Measurements from ENCODE around the gene EID2.
A peak's percentile ranks its signal among the peaks of the same experiment; 100 is the strongest.

EID2 gene

DNA sequence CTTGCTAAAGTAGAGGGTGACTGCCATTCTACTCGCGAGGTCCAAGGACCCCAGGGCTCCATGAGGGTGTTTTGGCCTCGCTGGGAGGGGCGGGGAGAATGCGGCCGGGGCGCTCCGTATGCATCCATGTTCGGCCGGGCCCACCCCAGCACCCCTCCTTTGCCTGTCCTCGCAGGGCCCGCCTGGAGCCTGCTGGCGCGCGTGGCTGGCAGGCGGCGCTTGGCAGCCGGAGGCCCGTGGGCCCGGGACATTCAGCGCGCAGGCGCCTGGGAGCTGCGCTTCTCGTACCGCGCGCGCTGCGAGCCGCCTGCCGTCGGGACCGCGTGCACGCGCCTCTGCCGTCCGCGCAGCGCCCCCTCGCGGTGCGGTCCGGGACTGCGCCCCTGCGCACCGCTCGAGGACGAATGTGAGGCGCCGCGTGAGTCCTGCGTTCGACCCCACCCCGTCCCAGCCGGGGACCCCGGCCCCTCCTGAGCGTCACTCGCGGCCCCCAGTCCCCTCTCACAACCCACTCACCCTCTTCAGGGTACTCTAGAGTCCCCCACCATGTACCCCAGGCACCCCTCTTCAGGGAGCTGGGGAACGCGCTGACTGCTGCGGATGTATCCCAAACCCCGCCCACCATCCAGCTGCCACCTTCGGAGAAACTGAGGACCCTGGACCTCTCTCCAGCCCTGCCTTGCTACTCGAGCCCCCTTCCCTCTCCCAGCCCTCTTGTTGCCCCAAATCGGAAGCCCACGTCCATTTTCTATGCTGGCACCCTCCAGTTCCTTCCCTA lies 37.1 kb downstream of the EID2 start:
- peaks cover 65% of the 10 kb centered on the region for H3K27me3 Mint-ChIP-seq
- peak overlapping the region; percentile 56 for H3K27ac Mint-ChIP-seq

DNA sequence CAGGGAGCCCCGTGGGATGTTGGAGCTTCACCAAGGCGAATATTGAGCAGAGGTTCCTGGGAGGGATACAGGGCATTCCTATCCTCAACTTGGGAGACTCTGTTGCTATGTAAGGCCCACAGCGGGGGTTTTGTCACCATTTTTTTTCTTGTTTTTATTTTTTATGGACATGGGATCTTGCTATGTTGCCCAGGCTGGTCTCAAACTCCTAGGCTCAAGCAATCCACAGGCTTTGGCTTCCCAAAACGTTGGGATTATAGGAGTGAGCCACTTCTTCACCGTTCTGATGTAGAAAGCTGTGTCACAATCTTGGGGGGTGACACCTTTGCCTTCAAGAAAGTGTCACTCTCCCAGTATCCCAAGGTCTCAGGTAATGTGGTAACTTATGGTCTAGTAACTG lies 38.6 kb downstream of the EID2 start:
- no peak for DNase-seq
- H3K27ac Mint-ChIP-seq = no peak overlapping the region
- H3K4me3 Mint-ChIP-seq = no peak overlapping the region
- H3K4me1 Mint-ChIP-seq = peaks cover 22% of the 10 kb centered on the region
- H3K36me3 Mint-ChIP-seq (ENCODE audit: low read depth) = peaks cover under 1% of the 10 kb centered on the region
- peaks cover 59% of the 10 kb centered on the region for H3K27me3 Mint-ChIP-seq
- no peak for ATAC-seq
- no peaks in the 10 kb centered on the region for H3K9me3 Mint-ChIP-seq

More for the DNA sequence above, 37.1 kb downstream of the EID2 start:
- Mint-ChIP-seq H3K4me1 (peaks cover 32% of the 10 kb centered on the region), H3K9me3 (no peaks in the 10 kb centered on the region), H3K4me3 (peak overlapping the region; percentile 9), H3K36me3 (ENCODE audit: low read depth) (peaks cover 2% of the 10 kb centered on the region)
- peak; percentile 82 for DNase-seq
- peak; percentile 34 for ATAC-seq

DNA sequence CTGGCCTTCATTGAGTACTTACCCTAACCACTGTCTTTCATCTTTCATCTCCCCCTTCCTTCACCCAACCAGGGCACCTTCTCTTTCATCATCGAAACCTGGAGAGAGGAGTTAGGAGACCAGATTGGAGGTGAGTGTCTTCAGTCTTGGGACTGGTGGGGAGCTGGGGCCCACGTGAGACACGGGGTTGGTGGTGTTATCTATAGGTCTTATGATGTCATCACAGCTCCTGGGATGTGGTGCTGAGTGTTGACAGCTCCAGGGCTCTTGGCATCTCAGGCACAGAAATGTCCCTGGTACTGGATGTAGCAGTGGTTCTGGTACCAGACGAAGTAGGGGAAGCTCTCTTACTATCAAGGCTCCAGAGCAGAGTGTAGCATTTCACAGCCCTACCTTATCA lies 39.4 kb downstream of the EID2 start:
- Mint-ChIP-seq H3K27ac (no peak overlapping the region), H3K9me3 (no peaks in the 10 kb centered on the region), H3K27me3 (peaks cover 59% of the 10 kb centered on the region), H3K4me1 (peaks cover 20% of the 10 kb centered on the region), H3K4me3 (no peak overlapping the region), H3K36me3 (ENCODE audit: low read depth) (no peaks in the 10 kb centered on the region)
- ATAC-seq (no peak), DNase-seq (no peak)

- H3K27ac Mint-ChIP-seq = no peak overlapping the region
- H3K4me1 Mint-ChIP-seq = peaks cover 19% of the 10 kb centered on the region
- no peak for ATAC-seq
- peak overlapping the region; percentile 63 for H3K4me3 Mint-ChIP-seq
- no peaks in the 10 kb centered on the region for H3K9me3 Mint-ChIP-seq
- peaks cover 57% of the 10 kb centered on the region for H3K27me3 Mint-ChIP-seq
- H3K36me3 Mint-ChIP-seq (ENCODE audit: low read depth) = no peaks in the 10 kb centered on the region
- no peak for DNase-seq
Observed at GRCh38 chr19:39499932-39500331, 40.0 kb downstream of the EID2 start.

DNA sequence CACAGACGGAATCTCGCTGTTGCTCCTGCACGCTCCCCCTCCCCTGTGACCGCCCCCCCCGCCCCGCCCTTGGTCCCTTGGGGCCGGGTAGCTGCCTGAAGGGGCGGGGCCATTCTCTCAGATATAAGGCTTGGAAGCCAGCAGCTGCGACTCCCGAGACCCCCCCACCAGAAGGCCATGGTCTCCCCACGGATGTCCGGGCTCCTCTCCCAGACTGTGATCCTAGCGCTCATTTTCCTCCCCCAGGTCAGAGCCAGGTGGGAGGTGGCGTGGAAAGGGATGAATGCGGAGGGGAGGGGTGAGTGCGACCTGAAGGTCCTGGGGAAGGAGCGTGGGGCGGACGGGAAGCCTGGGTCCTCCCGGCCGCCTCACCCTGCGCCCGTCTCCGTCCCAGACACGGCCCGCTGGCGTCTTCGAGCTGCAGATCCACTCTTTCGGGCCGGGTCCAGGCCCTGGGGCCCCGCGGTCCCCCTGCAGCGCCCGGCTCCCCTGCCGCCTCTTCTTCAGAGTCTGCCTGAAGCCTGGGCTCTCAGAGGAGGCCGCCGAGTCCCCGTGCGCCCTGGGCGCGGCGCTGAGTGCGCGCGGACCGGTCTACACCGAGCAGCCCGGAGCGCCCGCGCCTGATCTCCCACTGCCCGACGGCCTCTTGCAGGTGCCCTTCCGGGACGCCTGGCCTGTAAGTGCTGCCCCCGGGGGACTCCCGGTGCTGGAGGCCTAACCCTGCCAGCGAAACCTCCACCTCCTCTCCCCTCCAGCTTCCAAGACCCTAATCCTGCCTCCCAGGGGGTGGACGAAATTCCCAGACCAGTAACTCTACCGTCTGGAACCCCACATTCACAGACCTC lies 40.9 kb downstream of the EID2 start, which contains the start of gene DLL3:
DLL3 (plus strand) TSS at position 150 of the 845 bp plus-strand sequence; CDS start at position 178, 28 bp downstream.
- H3K4me1 Mint-ChIP-seq = peaks cover 19% of the 10 kb centered on the region
- ATAC-seq (peak; percentile 25), DNase-seq (no peak)
- no peaks in the 10 kb centered on the region for H3K36me3 Mint-ChIP-seq (ENCODE audit: low read depth)
- no peaks in the 10 kb centered on the region for H3K9me3 Mint-ChIP-seq
- H3K27me3 Mint-ChIP-seq = peaks cover 49% of the 10 kb centered on the region
- H3K27ac Mint-ChIP-seq = peak within 1 kb of the TSS; percentile 8
- peak within 1 kb of the TSS; percentile 63 for H3K4me3 Mint-ChIP-seq

DNA sequence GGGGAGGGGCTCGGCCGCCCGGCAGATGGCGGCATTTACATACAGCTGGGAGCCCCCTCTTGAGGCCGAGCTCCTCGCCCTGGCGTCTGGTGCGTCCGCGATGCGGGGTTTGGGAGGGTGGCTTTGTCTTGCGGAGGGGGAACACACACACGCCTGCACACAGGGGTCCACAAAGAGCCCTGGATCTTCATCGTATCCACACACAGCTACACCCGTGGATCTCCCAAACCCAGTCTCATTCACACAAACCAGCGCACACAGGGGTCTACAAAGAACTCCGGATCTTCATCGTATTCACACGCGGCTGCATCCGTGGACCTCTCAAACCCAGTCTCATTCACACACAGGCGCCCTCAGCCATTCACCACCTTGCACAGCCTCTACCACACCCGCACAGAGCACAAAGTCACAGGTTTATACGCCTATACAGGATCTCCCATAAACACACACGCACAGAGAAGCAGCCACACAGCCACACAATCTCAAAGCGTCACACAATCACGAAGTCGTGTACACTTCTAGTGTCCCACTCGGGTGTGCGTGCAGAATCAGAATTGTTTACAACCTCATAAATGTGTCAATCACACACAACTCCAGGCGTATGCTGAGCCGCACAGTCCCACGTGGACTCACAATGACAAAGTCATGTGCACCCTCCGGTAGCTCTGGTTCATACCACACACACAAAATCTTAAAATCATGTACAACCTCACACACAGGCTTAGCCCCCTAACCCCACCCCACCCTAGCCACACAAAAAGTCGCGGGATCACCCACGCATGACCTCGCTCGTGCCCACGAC lies 41.8 kb downstream of the EID2 start:
- DNase-seq (peak; percentile 41), ATAC-seq (peak; percentile 37)
- H3K27ac Mint-ChIP-seq = peak overlapping the region; percentile 8
- H3K27me3 Mint-ChIP-seq = peaks cover 41% of the 10 kb centered on the region
- no peaks in the 10 kb centered on the region for H3K36me3 Mint-ChIP-seq (ENCODE audit: low read depth)
- no peaks in the 10 kb centered on the region for H3K9me3 Mint-ChIP-seq
- H3K4me3 Mint-ChIP-seq = peak overlapping the region; percentile 59
- H3K4me1 Mint-ChIP-seq = peaks cover 18% of the 10 kb centered on the region

GRCh38 chr19:39497701-39497995 lies 42.3 kb downstream of the EID2 start:
- Mint-ChIP-seq H3K4me1 (peaks cover 16% of the 10 kb centered on the region), H3K27ac (no peak overlapping the region)

GRCh38 chr19:39496063-39496462 lies 43.9 kb downstream of the EID2 start:
- H3K9me3 Mint-ChIP-seq = no peaks in the 10 kb centered on the region
- no peak overlapping the region for H3K4me3 Mint-ChIP-seq
- peaks cover 16% of the 10 kb centered on the region for H3K4me1 Mint-ChIP-seq
- no peak for DNase-seq
- no peak overlapping the region for H3K27ac Mint-ChIP-seq
- peaks cover 34% of the 10 kb centered on the region for H3K27me3 Mint-ChIP-seq
- ATAC-seq = no peak
- H3K36me3 Mint-ChIP-seq (ENCODE audit: low read depth) = no peaks in the 10 kb centered on the region

More at GRCh38 chr19:39497701-39497995, 42.3 kb downstream of the EID2 start:
- no peaks in the 10 kb centered on the region for H3K9me3 Mint-ChIP-seq
- peaks cover 40% of the 10 kb centered on the region for H3K27me3 Mint-ChIP-seq
- DNase-seq (no peak), ATAC-seq (no peak)
- H3K36me3 Mint-ChIP-seq (ENCODE audit: low read depth) = no peaks in the 10 kb centered on the region
- H3K4me3 Mint-ChIP-seq = no peak overlapping the region

DNA sequence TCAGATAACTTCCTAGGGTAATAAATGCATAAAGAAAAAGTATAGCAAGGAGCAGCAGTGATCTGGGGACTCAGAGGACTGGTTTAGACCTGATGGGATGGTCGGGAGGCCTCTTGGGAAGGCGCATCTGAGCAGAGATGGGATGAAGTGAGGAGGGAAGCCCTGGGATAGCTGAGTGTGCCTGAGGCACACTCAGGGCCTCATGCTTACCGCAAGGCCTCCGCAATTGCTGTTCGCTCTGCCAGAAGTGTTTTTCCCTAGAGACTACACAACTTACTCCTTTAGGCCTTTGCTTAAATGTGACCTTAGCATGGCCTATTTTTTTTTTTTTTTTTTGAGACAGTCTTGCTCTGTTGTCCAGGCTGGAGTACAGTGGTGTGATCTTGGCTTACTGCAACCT lies 45.3 kb downstream of the EID2 start:
- ATAC-seq (no peak), DNase-seq (no peak)
- Mint-ChIP-seq H3K27ac (no peak overlapping the region), H3K27me3 (peaks cover 21% of the 10 kb centered on the region), H3K9me3 (no peaks in the 10 kb centered on the region), H3K4me1 (peaks cover 14% of the 10 kb centered on the region), H3K4me3 (no peak overlapping the region), H3K36me3 (ENCODE audit: low read depth) (peaks cover 5% of the 10 kb centered on the region)

DNA sequence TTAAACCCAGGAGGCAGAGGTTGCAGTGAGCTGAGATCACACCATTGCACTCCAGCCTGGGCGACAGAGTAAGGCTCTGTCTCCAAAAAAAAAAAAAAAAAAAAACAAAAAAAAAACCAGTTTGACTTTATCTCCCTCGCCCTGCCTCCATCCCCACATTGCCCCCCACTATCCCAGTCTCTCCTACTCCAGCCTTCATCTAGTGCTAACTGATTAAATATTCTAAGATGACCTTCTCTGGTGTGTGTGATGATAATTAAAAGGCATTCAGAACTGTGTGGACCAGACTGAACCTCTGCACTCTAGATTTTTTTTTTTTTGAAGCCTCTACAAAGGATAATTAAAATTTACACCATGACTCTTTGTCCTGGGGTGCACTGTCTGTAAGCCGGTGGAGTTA lies 47.2 kb downstream of the EID2 start:
- no peak for ATAC-seq
- DNase-seq = no peak
- peaks cover 7% of the 10 kb centered on the region for H3K27me3 Mint-ChIP-seq
- H3K27ac Mint-ChIP-seq = no peak overlapping the region
- peaks cover 14% of the 10 kb centered on the region for H3K36me3 Mint-ChIP-seq (ENCODE audit: low read depth)
- no peaks in the 10 kb centered on the region for H3K4me1 Mint-ChIP-seq
- no peak overlapping the region for H3K4me3 Mint-ChIP-seq
- no peaks in the 10 kb centered on the region for H3K9me3 Mint-ChIP-seq

DNA sequence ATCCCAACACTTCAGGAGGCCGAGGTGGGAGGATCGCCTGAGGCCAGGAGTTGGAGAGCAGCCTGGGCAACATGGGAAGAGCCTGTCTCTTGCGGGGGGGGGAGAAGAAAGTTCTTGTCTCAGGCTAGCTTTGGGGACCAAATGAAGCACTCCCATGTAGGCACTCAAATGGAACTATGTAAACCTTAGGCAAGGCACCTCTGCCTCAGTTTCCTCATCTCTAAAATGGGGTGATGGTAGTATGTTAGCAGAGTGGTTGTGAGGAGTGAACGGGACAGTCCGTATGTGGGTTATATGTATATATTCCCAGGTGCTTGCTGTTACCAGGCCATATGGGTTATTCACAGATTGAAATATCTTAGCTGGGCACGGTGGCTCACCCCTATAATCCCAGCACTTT lies 47.7 kb downstream of the EID2 start:
- Mint-ChIP-seq H3K4me3 (no peak overlapping the region), H3K4me1 (no peaks in the 10 kb centered on the region)

GRCh38 chr19:39489756-39490155 lies 50.2 kb downstream of the EID2 start:
- Mint-ChIP-seq H3K27ac (no peak overlapping the region), H3K27me3 (no peaks in the 10 kb centered on the region)

More for the DNA sequence above, 47.7 kb downstream of the EID2 start:
- no peak for DNase-seq
- peaks cover 6% of the 10 kb centered on the region for H3K27me3 Mint-ChIP-seq
- no peak for ATAC-seq
- H3K9me3 Mint-ChIP-seq = no peaks in the 10 kb centered on the region
- H3K27ac Mint-ChIP-seq = no peak overlapping the region
- H3K36me3 Mint-ChIP-seq (ENCODE audit: low read depth) = peaks cover 14% of the 10 kb centered on the region

More at GRCh38 chr19:39489756-39490155, 50.2 kb downstream of the EID2 start:
- Mint-ChIP-seq H3K9me3 (no peaks in the 10 kb centered on the region), H3K36me3 (ENCODE audit: low read depth) (peaks cover 25% of the 10 kb centered on the region), H3K4me3 (no peak overlapping the region), H3K4me1 (no peaks in the 10 kb centered on the region)
- ATAC-seq (no peak), DNase-seq (no peak)

All from activated naive CD8-positive, alpha-beta T cell treated with anti-CD3 and anti-CD28 coated beads, Interleukin-2, amount 50 U/mL, for 24 hours (primary cell).